BLaER1 (cell line): ENCODE measurements around the gene IMMP1L.

ENCODE experiments used
- H3K27ac ChIP-seq: shearing (Covaris generic); formaldehyde crosslinking; 2 replicates; pipeline ENCODE4 v1.8.1; 2022
- H3K27me3 ChIP-seq: shearing (Covaris generic); formaldehyde crosslinking; 2 replicates; pipeline ENCODE4 v1.8.1; 2022
- H3K36me3 ChIP-seq: shearing (Covaris generic); formaldehyde crosslinking; 2 replicates; pipeline ENCODE4 v1.8.1; 2022
- H3K4me1 ChIP-seq: shearing (Covaris generic); formaldehyde crosslinking; 2 replicates; pipeline ENCODE4 v1.8.1; 2022
- H3K4me2 ChIP-seq: shearing (Covaris generic); formaldehyde crosslinking; 2 replicates; pipeline ENCODE4 v1.8.1; 2022
- H3K4me3 ChIP-seq: shearing (Covaris generic); formaldehyde crosslinking; 2 replicates; pipeline ENCODE4 v1.8.1; 2022
- H3K9ac ChIP-seq: shearing (Covaris generic); formaldehyde crosslinking; 2 replicates; pipeline ENCODE4 v1.8.1; 2022
- H3K9me3 ChIP-seq: shearing (Covaris generic); formaldehyde crosslinking; 2 replicates; pipeline ENCODE4 v1.8.1; 2022
- H4K20me1 ChIP-seq: shearing (Covaris generic); formaldehyde crosslinking; 2 replicates; pipeline ENCODE4 v1.8.1; 2022
- Cebpa-rat ChIP-seq: shearing (Covaris generic); IDR thresholded peaks from 2 replicates; pipeline ENCODE4 v1.8.1; 2022

The IMMP1L gene

DNA sequence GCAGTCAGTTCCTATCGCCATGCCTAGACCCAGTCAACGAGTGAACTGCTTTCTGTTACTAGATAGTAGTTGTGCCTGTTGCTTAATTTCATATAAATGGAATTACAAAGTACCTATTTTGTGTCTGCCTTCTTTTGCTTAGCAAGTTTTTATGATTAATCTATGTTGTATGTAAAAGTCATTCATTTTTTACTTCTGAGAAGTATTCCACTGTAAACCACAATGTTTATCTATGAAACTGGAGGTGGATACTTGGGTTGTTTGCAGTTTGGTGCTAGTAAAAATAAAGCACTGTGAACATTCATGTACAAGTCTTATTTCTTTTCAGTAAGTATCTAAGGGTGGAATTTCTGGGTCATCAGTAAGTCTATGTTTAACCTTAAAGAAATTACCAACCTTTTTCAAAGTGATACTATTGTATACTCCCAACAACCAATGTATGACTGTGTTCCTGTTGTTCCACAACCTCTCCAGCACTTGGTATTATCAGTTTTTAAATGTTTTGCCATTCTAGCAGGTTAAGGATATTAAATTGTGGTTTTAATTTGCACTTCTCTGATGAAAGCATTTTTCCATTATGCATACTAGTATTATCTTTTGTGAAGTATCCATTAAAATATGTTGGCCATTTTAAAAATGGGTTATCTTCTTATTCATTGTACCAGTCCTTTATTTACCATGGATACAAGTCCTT, 71.5 kb downstream of the IMMP1L start:
- Histone ChIP-seq H3K4me1 (no peaks in the 10 kb centered on the region), H3K9ac (no peak overlapping the region), H4K20me1 (no peaks in the 10 kb centered on the region), H3K27me3 (no peaks in the 10 kb centered on the region), H3K4me2 (no peak overlapping the region), H3K27ac (no peak overlapping the region), H3K36me3 (no peaks in the 10 kb centered on the region), H3K9me3 (no peaks in the 10 kb centered on the region), H3K4me3 (no peak overlapping the region)
- no peak for TF ChIP-seq Cebpa-rat

DNA sequence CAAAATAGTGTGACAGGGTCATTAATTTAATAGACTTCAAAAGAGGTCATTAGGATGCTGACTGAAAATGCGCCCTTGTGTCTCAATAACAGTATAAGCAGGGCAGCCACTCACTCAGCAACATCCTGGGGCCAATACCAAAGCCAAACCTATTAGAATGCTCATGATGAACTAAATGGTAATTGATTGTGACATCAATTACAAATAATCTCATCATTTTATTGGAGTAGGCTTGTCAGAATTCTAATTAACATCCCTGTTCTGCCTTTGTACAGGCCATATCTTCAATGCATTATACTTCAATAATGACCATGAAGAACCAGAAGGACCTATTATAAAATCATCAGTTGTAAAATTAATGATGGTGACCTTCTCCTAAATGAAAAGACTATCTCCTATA, 75.6 kb downstream of the IMMP1L start:
- Histone ChIP-seq H3K27me3 (no peaks in the 10 kb centered on the region), H3K36me3 (peaks cover 15% of the 10 kb centered on the region), H4K20me1 (no peaks in the 10 kb centered on the region), H3K9me3 (no peaks in the 10 kb centered on the region), H3K27ac (no peak overlapping the region), H3K4me2 (no peak overlapping the region), H3K4me3 (no peak overlapping the region), H3K9ac (no peak overlapping the region), H3K4me1 (no peaks in the 10 kb centered on the region)
- no peak for TF ChIP-seq Cebpa-rat

DNA sequence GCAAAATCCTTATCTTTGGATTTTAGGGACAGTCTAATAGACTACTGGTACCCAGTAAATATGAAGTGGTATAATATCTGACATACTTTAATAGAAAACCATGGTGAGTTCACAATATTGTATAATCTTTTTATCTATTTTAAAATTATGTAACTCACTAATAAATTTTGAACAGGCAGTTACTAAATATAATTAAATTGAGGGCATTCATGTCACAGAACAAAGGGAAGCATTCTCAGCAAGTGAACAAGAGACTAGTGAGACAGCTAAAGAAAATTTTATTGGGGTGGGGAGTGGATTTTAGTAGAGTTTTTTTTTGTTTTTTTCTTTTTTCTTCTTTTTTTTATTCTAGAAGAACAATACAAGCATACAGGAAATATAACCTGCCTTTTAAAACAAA, 84.8 kb downstream of the IMMP1L start:
- no peaks in the 10 kb centered on the region for H4K20me1 ChIP-seq
- no peak for TF ChIP-seq Cebpa-rat
- no peaks in the 10 kb centered on the region for H3K27me3 ChIP-seq
- H3K4me2 ChIP-seq = no peak overlapping the region
- no peaks in the 10 kb centered on the region for H3K9me3 ChIP-seq
- no peak overlapping the region for H3K4me3 ChIP-seq
- H3K27ac ChIP-seq = no peak overlapping the region
- no peaks in the 10 kb centered on the region for H3K4me1 ChIP-seq
- H3K36me3 ChIP-seq = no peaks in the 10 kb centered on the region
- no peak overlapping the region for H3K9ac ChIP-seq

DNA sequence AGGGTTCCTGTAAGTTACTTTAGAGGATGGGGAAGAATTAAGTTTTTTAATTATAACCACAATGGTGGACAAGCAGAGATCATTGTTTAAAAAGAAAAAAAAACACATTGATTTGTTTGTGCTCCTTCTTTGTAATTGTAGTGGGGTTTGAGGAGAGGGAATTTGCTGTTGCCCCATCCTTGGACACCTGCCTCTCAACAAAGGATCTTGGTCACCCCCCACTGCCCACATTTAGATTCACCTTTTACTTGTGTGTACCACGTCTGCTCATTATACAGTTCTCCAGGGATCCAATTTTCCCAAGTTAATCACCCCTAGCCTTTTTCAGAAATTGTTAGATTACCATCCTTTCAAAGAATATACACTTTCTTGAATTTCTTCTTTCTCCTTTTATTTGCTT, 86.7 kb downstream of the IMMP1L start:
- Histone ChIP-seq H3K9ac (no peak overlapping the region), H3K4me2 (no peak overlapping the region), H3K4me1 (no peaks in the 10 kb centered on the region), H3K27me3 (no peaks in the 10 kb centered on the region), H3K27ac (no peak overlapping the region), H3K4me3 (no peak overlapping the region), H3K36me3 (no peaks in the 10 kb centered on the region), H4K20me1 (no peaks in the 10 kb centered on the region), H3K9me3 (no peaks in the 10 kb centered on the region)
- no peak for TF ChIP-seq Cebpa-rat

DNA sequence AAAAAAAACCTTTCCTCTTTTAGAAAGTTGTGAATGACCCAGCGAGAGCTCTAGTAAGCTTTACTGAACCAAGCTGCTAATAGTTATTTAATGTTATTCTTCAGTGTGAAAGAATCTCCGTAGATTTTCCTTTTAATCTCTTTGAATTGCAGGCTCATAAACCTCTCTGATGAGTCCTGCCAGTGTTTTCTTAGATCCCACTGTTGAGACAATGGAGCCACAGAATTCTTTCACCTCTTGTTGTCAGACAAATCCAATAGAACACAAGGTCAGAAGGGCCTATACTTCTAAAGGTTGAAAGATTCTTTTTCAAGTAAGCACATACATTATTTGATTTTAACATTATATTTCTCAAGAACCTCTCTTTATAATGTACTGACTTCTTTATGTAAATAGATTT, 87.6 kb downstream of the IMMP1L start:
- no peak overlapping the region for H3K4me3 ChIP-seq
- H3K27me3 ChIP-seq = no peaks in the 10 kb centered on the region
- no peak for TF ChIP-seq Cebpa-rat
- H3K27ac ChIP-seq = no peak overlapping the region
- no peak overlapping the region for H3K9ac ChIP-seq
- H3K4me1 ChIP-seq = no peaks in the 10 kb centered on the region
- no peaks in the 10 kb centered on the region for H3K9me3 ChIP-seq
- no peak overlapping the region for H3K4me2 ChIP-seq
- H4K20me1 ChIP-seq = no peaks in the 10 kb centered on the region
- H3K36me3 ChIP-seq = no peaks in the 10 kb centered on the region

DNA sequence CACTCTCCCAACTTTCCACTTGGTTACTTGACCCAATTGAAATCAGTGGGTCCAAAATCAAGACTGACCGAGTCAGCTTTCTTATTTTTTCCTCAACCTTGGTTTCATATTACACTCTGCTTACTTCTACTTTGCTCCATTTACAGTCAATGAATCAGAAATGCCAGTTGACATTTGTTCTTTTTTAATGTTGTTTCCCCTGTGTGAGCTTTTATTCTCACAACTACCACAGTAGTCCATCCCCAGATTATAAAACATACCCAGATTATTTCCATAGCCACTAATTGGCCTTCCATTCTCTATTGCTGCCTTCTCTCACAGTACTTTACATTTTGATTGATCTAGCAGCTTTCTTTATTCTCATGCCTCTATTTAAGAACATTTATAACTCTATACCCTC, 89.8 kb downstream of the IMMP1L start:
- Histone ChIP-seq H3K4me3 (no peak overlapping the region), H3K4me2 (no peak overlapping the region), H3K27me3 (no peaks in the 10 kb centered on the region), H3K27ac (no peak overlapping the region), H3K9me3 (no peaks in the 10 kb centered on the region), H3K9ac (no peak overlapping the region), H4K20me1 (no peaks in the 10 kb centered on the region), H3K4me1 (no peaks in the 10 kb centered on the region), H3K36me3 (no peaks in the 10 kb centered on the region)
- no peak for TF ChIP-seq Cebpa-rat

DNA sequence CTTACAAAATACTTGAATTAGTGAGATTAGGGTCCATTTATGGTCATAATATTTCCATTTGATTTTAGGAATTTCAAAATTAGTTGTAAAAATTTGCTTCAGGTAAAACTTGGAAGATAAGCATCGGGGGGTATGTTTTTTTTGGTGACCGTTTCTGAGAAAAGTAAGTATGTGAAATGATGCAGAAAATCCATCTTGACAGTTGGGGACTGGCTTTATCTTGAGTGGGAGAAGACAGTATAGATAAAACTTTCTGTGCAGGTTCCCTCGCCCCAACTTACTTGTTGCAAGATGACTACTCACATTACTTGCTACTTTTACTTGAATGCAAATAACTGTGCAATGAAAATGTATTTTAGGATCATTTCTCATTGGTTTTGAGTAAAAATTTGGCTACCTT, 90.3 kb downstream of the IMMP1L start:
- Histone ChIP-seq H3K4me3 (no peak overlapping the region), H4K20me1 (no peaks in the 10 kb centered on the region), H3K27me3 (no peaks in the 10 kb centered on the region), H3K9ac (no peak overlapping the region), H3K4me2 (no peak overlapping the region), H3K9me3 (no peaks in the 10 kb centered on the region), H3K36me3 (no peaks in the 10 kb centered on the region), H3K4me1 (no peaks in the 10 kb centered on the region), H3K27ac (no peak overlapping the region)
- TF ChIP-seq Cebpa-rat = no peak

DNA sequence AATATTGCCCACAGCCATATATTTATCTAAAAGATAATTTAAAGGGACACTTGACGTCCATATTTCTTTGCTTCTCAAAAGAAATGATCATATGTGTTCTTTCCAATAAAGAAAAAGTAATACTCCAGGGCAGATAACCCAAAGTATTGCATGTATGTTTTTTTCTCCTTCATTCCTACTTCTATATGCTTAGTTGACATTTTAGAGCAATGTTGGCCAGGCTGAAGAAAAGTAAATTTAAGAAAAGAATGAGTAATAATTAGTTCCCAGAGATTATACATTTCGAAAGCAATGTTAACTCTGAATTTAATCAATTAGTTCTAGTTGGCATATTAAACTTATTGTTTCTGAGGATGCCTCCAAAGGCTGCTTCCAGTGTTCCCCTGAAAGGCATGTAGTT, 91.6 kb downstream of the IMMP1L start:
- Histone ChIP-seq H3K9me3 (no peaks in the 10 kb centered on the region), H4K20me1 (no peaks in the 10 kb centered on the region), H3K9ac (no peak overlapping the region), H3K27ac (no peak overlapping the region), H3K4me3 (no peak overlapping the region), H3K36me3 (no peaks in the 10 kb centered on the region), H3K27me3 (no peaks in the 10 kb centered on the region), H3K4me2 (no peak overlapping the region), H3K4me1 (no peaks in the 10 kb centered on the region)
- TF ChIP-seq Cebpa-rat = no peak

DNA sequence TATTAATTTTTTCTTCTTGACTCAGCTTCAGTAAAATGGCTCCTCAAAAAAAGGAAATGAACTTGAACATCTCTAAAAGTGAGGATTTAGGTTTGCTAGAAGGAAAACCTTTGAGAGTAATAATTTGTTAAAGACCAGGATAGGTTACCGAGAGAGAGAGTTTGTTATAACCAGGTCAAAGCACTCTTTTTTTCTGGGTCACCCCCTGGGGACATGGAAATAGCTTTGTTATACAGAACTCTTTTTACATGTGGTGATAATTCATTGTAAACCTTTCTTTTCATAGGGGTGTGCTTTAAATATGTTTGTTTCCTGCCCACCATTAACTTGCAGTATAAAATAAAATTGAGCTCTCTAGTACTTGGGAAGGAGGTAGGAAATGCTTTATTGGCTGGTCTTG, 92.1 kb downstream of the IMMP1L start:
- Histone ChIP-seq H3K27me3 (no peaks in the 10 kb centered on the region), H4K20me1 (no peaks in the 10 kb centered on the region), H3K4me3 (no peak overlapping the region), H3K9ac (no peak overlapping the region), H3K36me3 (no peaks in the 10 kb centered on the region), H3K27ac (no peak overlapping the region), H3K4me2 (no peak overlapping the region), H3K9me3 (no peaks in the 10 kb centered on the region), H3K4me1 (no peaks in the 10 kb centered on the region)
- no peak for TF ChIP-seq Cebpa-rat

DNA sequence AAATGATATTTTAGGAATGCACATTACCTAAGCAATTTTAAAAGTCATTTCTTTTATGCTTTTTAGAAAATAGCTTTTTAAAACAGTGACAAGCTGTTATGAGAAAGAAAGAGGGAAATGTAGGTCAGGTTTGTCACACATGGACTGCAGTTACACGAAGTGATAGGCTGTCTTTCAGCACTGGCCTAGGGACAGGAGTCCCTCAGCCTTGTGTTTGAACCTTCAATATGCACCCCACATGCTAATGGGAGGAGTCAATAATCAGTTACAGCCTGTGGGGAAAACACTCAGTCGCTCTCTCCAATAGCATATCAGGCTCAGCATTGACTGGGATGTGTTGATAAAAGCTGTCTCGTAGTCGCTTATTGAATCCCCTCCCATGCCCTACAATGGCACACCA, 94.0 kb downstream of the IMMP1L start:
- Histone ChIP-seq H3K4me1 (no peaks in the 10 kb centered on the region), H3K27me3 (no peaks in the 10 kb centered on the region), H3K36me3 (no peaks in the 10 kb centered on the region), H3K9me3 (no peaks in the 10 kb centered on the region), H3K27ac (no peak overlapping the region), H3K9ac (no peak overlapping the region), H3K4me2 (no peak overlapping the region), H4K20me1 (no peaks in the 10 kb centered on the region), H3K4me3 (no peak overlapping the region)
- no peak for TF ChIP-seq Cebpa-rat

DNA sequence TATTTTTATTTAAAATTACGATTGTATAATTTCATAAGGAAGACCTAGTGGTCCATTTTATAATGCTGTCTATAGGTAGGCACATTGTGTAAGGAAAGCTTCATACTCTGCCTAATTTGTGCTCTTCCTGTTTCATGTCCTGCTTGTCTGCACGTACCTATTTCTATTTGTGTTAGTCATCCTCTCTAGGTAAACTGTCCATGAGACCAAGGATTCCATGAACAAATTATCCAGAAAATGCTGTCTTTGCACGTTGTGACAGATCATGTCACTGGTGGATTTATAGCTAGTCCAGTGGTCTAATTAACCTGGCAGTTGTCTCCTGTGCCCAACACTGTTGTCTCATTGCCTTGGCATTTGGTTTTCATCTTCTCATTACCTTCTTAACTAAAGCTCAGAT, 95.1 kb downstream of the IMMP1L start:
- H3K9me3 ChIP-seq = no peaks in the 10 kb centered on the region
- no peak overlapping the region for H3K4me3 ChIP-seq
- no peaks in the 10 kb centered on the region for H3K36me3 ChIP-seq
- H3K9ac ChIP-seq = no peak overlapping the region
- no peaks in the 10 kb centered on the region for H3K4me1 ChIP-seq
- no peak overlapping the region for H3K4me2 ChIP-seq
- H4K20me1 ChIP-seq = no peaks in the 10 kb centered on the region
- no peak overlapping the region for H3K27ac ChIP-seq
- H3K27me3 ChIP-seq = no peaks in the 10 kb centered on the region
- TF ChIP-seq Cebpa-rat = no peak
